ENCODE results near the gene ADAM33. TPM values are rescaled to one million over a fixed set of nuclear protein-coding genes. Genes with fewer than 3 reads are reported as not detected.

Gene ADAM33
- total RNA-seq, 1 experiment from 2014 or later = not detected

- TF ChIP-seq RAD21 (IDR thresholded peaks at IDR 0.05; ENCODE audit: low read depth) (no peak), EZH2phosphoT487 (IDR thresholded peaks at IDR 0.05; ENCODE audit: borderline replicate concordance) (no peak), JUND (IDR thresholded peaks at IDR 0.05) (no peak), MAX (IDR thresholded peaks at IDR 0.05) (no peak), POLR2A (IDR thresholded peaks at IDR 0.05; ENCODE audit: borderline replicate concordance, extremely low read depth, insufficient read depth, insufficient read length) (no peak), POLR2AphosphoS5 (IDR thresholded peaks at IDR 0.05; ENCODE audit: low read depth, low read length) (no peak), ELF1 (IDR thresholded peaks at IDR 0.05; ENCODE audit: borderline replicate concordance, low read depth) (no peak), REST (IDR thresholded peaks at IDR 0.05; ENCODE audit: low read depth) (no peak), SP1 (IDR thresholded peaks at IDR 0.05; ENCODE audit: low read depth) (no peak), TCF7L2 (IDR thresholded peaks at IDR 0.05; ENCODE audit: borderline replicate concordance, extremely low read depth, insufficient read depth, insufficient read length) (no peak), SIN3A (IDR thresholded peaks at IDR 0.05; ENCODE audit: low read depth) (no peak), EZH2 (IDR thresholded peaks at IDR 0.05) (no peak), ZNF274 (IDR thresholded peaks at IDR 0.05; ENCODE audit: low read depth, low read length) (no peak), SRF (IDR thresholded peaks at IDR 0.05; ENCODE audit: low read depth) (no peak), ZFX (IDR thresholded peaks at IDR 0.05) (no peak), CEBPB (IDR thresholded peaks at IDR 0.05; ENCODE audit: low read depth) (no peak)
- TF ChIP-seq, protein P1, sequence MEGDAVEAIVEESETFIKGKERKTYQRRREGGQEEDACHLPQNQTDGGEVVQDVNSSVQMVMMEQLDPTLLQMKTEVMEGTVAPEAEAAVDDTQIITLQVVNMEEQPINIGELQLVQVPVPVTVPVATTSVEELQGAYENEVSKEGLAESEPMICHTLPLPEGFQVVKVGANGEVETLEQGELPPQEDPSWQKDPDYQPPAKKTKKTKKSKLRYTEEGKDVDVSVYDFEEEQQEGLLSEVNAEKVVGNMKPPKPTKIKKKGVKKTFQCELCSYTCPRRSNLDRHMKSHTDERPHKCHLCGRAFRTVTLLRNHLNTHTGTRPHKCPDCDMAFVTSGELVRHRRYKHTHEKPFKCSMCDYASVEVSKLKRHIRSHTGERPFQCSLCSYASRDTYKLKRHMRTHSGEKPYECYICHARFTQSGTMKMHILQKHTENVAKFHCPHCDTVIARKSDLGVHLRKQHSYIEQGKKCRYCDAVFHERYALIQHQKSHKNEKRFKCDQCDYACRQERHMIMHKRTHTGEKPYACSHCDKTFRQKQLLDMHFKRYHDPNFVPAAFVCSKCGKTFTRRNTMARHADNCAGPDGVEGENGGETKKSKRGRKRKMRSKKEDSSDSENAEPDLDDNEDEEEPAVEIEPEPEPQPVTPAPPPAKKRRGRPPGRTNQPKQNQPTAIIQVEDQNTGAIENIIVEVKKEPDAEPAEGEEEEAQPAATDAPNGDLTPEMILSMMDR (IDR thresholded peaks at IDR 0.05 in 2 of 3, conservative IDR thresholded peaks at IDR 0.05 in 1 of 3; ENCODE audit: borderline replicate concordance in 1 of 3, insufficient read depth in 1 of 3, low read depth in 2 of 3, low read length in 2 of 3) = no peak
- TF ChIP-seq, protein P2, sequence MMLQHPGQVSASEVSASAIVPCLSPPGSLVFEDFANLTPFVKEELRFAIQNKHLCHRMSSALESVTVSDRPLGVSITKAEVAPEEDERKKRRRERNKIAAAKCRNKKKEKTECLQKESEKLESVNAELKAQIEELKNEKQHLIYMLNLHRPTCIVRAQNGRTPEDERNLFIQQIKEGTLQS (IDR thresholded peaks at IDR 0.05) = no peak
- intact Hi-C loops (cut with micrococcal nuclease) = no loop called here
- H3K9me3 ChIP-seq (ENCODE audit: control insufficient read depth in 1 of 2, insufficient read depth in 1 of 2, low read depth in 1 of 2, low read length in 2 of 2) = peaks cover 4% of the 10 kb centered on the region in 2 experiments; a peak in 2 of 4 replicates
- ATAC-seq (no peak), DNase-seq (ENCODE audit: low read depth, low spot score) (no peak)
- H3K4me3 ChIP-seq (replicated peaks in 1 of 2; ENCODE audit: low read depth in 1 of 2, low read length in 2 of 2) = no peak overlapping the region
- H3K9me2 ChIP-seq (ENCODE audit: insufficient read depth) = no peaks in the 10 kb centered on the region
- no peaks in the 10 kb centered on the region for H3K4me1 ChIP-seq (ENCODE audit: control insufficient read depth in 1 of 2, insufficient read depth in 2 of 2, low read length in 2 of 2)
- no peak overlapping the region for H3K9ac ChIP-seq (ENCODE audit: low read length)
- ChIA-PET POLR2A (no interaction called here), CTCF (no interaction called here), RAD21 (ENCODE audit: low non-redundant PET in 1 of 2, low total read pairs in 2 of 2, uncharacterized antibody in 2 of 2, unreplicated experiment in 2 of 2) (no interaction called here)
- no peaks in the 10 kb centered on the region; a peak in 1 of 4 replicates for H3K36me3 ChIP-seq (ENCODE audit: control insufficient read depth in 1 of 2, insufficient read depth in 2 of 2, low read length in 2 of 2)
- H3K27me3 ChIP-seq (ENCODE audit: insufficient read depth, low read length) = no peaks in the 10 kb centered on the region
- no peak overlapping the region for H3K27ac ChIP-seq (ENCODE audit: low read depth, low read length)
- H2AFZ ChIP-seq (ENCODE audit: low read depth, low read length, poor library complexity, severe bottlenecking) = no peak overlapping the region
- H3K79me2 ChIP-seq (ENCODE audit: insufficient read depth, low read length) = no peaks in the 10 kb centered on the region
- no peaks in the 10 kb centered on the region for H4K20me1 ChIP-seq (ENCODE audit: insufficient read depth)
- H3K4me2 ChIP-seq (ENCODE audit: low read length) = no peak overlapping the region
- BruUV-seq (replicated peaks) = no TSS peak
These were observed 41.6 kb downstream of the ADAM33 start for GRCh38 chr20:3640259-3640658.

All from HCT116 (cell line).